GM19324 (cell line): Measurements from ENCODE around the gene SCFD1.
"Not testable (repeated sequence)": the region's sequence is repeated elsewhere in the genome, so short reads cannot be mapped to it uniquely, and the experiment has no call there.

ENCODE experiments used
- ATAC-seq: cut with Tn5 transposase; IDR thresholded peaks from one replicate; pipeline ENCODE4 v1.9.1; 2021; ENCODE audit warnings: mild to moderate bottlenecking, moderate library complexity; ENCODE audit not compliant: unreplicated experiment, low FRiP score

SCFD1 gene

GRCh38 chr14:30607156-30607780 is 14.9 kb upstream of the SCFD1 start:
- ATAC-seq: no peak

GRCh38 chr14:30608533-30609006 is 13.5 kb upstream of the SCFD1 start:
- no peak for ATAC-seq

DNA sequence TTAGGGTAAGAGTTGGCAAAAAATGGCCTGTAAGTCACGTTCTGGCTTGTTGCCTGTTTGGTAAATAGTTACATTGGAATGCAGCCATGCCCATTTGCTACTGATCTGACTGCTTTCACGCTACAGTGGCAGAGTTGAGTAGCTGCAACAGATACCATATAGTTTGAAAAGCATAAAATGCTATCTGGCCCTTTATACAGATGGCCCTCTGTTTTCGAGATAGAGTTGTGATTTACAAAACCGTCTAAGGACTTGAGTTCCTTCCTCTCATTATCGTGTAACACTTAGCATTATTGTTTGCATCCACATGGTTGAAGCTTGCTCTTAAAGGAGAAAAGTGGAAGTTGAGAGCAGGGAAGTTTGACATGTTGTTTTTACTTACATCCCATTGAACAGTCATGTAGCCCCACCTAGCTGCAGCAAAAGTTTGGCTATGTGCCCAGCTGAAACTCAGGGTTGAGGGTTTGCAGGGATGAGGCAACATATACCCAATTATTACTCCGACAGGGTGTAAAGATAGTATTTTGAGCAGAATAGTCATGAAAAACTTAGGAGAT is 11.3 kb upstream of the SCFD1 start:
- ATAC-seq: no peak

DNA sequence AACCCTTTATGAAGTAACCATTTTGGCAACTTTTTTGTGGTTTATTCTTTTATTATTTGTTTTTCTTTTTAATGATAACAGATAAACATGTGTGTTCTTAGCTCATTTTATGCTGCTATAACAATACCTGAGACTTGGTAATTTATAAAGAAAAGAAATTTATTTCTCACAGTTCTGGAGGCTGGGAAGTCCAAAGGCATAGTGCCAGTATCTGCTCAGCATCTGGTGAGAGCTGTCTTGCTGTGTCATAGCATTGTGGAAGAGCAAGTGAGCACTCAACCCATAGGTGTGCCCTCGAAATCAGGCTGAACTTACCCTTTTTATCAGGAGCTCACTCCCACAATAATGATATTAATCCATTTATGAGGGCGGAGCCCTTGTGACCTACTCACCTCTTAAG is 8.0 kb upstream of the SCFD1 start:
- no peak for ATAC-seq

- no peak for ATAC-seq
Observed at GRCh38 chr14:30620178-30620577, 1.9 kb upstream of the SCFD1 start.

- ATAC-seq: peak; percentile 13
Observed at GRCh38 chr14:30621354-30621939, 672 bp upstream of the SCFD1 start.

- no peak for ATAC-seq
Observed at GRCh38 chr14:30623412-30624131, 1.5 kb downstream of the SCFD1 start.

DNA sequence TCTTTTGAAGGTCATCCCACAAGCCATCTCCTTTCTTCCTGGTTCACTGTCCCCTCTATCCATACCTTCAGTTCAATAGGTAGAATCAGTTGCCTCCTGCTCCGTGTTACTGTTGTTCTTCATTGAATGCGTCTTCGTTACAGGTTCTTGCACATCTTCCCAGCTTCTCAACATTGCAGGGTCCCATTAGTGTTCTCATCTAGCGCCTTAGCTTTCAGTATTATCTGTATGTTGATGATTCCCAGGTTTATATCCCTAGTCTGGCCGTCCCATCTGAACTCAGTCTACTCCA is 2.0 kb downstream of the SCFD1 start:
- ATAC-seq: no peak

- ATAC-seq: no peak
Observed at GRCh38 chr14:30625533-30625932, 3.4 kb downstream of the SCFD1 start.

GRCh38 chr14:30629432-30629831 is 7.3 kb downstream of the SCFD1 start:
- ATAC-seq: not testable (repeated sequence)

DNA sequence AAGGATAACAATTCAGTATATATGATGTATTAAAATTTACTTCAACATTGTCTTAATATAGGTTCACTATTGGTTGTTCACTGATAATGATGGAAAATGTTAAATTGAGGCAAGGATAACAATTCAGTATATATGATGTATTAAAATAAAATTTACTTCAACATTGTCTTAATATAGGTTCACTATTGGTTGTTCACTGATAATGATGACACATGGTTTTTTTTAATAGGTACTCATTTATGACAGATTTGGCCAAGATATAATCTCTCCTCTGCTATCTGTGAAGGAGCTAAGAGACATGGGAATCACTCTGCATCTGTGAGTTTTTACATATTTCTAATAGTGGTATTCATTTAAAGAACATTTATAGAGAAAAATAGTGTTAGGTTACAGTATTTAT is 8.1 kb downstream of the SCFD1 start:
- no peak for ATAC-seq

DNA sequence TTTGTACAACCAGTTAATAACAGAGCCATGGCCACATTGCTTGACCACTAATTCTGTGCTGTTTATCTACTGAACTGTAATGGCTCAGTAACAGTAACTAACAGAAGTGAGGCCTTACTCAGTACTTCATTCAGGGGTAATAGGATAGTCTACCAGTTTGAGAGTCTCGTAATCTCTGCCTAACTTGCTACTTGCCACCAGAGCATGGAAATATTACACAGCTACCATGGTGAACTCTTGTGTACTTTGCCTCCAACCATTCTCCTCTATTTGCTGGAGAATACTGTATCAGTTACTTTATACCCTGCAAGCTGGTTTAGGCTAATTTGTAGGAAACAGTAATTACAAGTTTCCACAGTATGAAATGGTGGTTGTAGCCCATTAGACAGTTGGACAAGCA is 10.6 kb downstream of the SCFD1 start:
- no peak for ATAC-seq

DNA sequence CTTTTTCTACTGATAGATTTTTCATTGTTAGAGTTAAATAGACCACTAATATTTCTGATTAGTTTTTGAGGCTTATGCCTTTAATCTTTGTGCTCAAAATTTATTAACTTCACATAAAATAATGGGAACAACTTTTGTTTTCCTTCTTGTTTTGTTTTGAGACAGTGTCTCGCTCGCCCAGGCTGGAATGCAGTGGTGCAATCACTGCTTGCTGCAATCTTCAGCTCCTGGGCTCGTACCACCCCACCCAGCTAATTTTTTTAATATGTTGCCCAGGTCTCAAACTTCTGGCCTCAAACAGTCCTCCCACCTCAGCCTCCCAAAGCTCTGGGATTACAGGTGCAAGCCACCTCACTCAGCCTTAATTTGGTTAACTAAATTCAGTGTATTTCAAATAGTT is 16.8 kb downstream of the SCFD1 start:
- no peak for ATAC-seq

DNA sequence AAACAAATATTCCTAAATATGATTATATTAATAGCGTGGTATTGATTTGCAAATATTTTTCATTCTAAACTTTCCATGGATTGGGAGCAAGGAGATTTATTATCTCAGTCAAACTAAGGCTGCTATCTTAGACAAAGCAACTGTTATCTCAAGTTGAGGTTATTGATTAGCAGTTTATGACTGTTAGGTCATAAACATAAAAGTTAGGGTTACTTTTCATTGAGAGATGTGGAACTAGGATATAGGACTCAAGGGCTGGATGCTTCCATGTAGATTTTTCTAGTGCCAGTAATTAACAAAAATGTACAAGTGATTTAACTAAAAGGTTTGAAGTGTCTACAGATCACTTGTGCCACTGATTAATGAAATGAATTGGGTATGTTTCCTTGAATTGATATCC is 19.1 kb downstream of the SCFD1 start:
- no peak for ATAC-seq

GRCh38 chr14:30644462-30644861 is 22.3 kb downstream of the SCFD1 start:
- ATAC-seq: not testable (repeated sequence)

GRCh38 chr14:30645600-30645999 is 23.5 kb downstream of the SCFD1 start:
- ATAC-seq: no peak

DNA sequence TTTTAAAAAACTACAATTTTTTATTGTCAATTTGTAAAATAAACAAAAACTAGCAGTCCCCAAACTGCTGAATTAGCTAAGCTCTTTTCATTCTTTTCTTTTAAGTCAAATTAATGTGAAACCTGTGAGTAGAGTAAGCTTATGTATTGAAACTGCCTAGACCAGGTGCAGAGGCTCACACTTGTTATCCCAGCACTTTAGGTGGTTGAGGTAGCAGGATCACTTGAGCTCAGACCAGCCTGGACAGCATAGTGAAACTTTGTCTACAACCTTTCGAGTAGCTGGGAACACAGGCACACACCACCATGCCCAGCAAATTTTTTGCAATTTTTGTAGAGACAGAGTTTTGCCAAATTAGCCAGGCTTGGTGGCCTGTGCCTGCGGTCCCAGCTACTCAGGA is 26.4 kb downstream of the SCFD1 start:
- no peak for ATAC-seq

DNA sequence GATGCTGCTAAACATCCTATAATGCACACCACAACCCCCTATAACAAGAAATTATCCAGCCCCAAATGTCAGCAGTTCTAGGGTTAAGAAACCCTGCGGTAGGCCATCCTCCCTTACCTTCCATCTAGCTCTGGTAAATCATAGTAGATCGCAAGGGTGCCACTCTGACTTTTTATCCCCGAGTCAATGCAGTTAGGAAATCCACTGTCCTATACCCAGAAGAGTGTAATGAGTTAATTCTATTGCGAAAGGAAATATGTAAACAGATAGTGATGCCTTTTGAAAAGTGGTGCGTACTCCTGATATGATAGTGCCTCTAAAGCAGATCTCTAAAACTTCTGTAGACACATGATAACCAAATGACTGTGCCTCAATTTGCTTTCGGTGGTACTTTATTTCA is 29.8 kb downstream of the SCFD1 start:
- no peak for ATAC-seq

DNA sequence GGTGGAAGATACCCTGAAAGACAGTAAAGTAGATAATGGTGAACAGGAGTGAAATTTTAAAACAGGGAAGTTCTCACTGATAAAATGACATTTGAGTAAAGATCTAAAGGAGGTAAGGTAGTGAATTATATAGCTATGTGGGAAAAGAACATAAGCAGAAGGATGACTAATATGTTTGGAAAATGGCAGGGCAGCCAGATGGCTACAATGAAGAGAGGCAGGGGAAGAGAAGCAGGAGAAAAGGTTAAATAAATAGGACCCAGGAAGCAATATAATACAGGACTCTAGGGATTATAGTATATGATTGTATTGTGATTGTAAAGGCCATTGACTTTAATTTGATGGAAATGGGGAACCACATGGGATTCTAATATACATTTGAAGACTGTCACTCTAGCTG is 33.0 kb downstream of the SCFD1 start:
- no peak for ATAC-seq

GRCh38 chr14:30655658-30656057 is 33.5 kb downstream of the SCFD1 start:
- ATAC-seq: no peak

DNA sequence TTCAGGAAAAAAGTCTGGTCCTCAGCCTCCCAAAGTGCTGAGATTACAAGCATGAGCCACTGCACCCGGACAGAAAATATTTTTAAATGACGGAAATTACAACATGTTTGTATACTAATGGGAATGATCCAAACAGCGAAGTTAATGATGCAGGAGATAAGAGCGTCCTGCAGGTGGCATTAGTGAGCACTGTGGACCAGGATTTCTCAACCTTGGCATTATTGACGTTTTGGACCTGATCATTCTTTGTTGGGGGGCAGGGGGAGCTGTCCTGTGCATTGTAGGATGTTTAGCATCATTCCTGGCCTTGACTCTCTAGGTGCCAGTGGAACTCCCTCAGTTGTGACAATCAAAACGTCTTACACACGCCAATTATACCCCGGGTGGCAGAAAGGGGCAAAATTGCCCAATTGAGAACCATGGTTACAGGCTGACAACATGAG is 34.1 kb downstream of the SCFD1 start:
- ATAC-seq: no peak

- no peak for ATAC-seq
Observed at GRCh38 chr14:30657050-30657449, 34.9 kb downstream of the SCFD1 start.
